Ramos (cell line): ENCODE results near the gene HOXC4.

Source experiments
- in situ Hi-C: fragments of 300-500 bp; cut with MboI; formaldehyde crosslinking; loops from one replicate; pipeline ENCODE4 v1.14.3; 2022; ENCODE audit warnings: low sequenced_read_pairs; ENCODE audit not compliant: unreplicated experiment

HOXC4 gene

DNA sequence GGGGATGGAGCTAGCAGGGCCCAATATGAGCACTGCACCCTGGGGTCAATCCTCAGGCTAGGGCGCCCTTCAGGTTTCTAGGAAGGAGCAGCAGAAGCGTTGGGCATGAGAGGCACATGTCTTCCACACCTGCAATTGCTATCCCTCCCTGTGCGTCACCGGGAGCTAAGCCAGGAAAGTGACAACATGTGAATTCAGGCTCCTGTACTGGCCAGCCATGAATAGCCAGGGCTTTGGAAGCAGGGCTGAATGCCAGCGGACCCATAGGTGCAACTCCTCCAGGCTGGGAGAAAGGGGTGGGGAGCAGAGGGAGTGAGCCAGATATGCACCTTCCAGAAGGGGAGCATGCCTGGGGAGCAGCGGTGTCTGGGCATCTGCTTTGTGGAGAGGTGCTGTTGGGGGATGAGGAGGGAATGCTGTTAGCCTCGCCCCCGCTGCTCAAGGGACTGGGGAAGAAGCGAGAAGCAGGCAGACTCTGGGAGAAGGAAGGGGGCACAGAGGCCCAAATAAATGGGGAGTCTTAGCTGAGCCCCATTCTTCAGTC is 14.7 kb upstream of the HOXC4 start:
- in situ Hi-C loops, result no loop called here

DNA sequence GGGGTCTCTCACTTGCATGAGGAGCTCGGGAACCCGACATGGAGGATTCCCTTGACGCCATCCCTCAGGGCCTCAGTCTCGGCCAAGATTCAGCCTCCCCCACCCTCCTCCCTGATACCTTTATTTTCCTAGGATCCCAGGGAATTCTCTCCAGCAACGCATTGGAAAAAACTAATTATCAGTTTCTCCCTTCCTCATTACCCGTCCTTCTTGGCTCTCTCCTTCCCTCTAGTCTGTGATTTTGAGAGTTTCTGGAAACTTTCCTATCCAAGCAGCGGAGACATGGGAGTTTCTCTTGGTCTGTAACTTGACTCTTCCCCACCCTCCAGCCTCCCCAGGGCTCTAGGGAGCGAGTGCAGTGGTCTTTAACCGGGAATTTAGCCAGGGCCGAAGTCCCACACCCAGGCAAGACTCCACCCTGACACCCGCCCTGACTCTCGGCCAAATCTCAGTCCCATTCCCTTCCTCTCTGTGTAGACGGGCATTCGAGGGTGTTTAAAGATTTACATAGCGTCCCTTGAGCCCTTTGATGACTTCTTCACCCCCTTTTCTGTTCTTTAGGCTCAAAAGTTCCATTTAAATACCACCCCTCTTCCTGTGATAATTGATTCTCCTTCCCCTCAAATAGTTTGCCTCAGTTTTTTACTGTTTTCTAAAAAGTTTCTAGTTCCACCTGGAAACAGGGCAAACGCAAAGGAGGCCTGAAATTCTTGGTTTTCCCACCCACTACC is 14.1 kb upstream of the HOXC4 start:
- in situ Hi-C loops, result loop anchor here (5.0 kb wide), 1 partner anchor 153 kb away; no protein-coding TSS in a partner anchor

DNA sequence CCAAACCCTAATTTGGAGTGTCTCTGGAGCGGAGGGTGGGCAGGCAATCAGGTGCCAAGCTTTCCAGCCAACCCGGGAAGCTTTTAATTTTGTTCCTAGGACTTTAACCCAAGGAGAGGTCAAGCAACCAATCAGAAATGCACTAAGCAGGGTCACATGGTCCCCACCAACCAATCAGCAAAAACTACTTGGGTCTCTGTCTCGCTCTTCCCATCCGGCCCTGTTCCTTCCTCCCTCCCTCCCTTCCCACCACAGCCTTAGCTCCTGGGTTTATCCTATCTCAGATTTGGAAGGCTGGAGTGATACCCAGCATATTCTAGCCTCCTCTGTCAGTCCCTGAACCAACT is 13.5 kb upstream of the HOXC4 start:
- in situ Hi-C loops, result loop anchor here (5.0 kb wide), 1 partner anchor 152 kb away; no protein-coding TSS in a partner anchor

DNA sequence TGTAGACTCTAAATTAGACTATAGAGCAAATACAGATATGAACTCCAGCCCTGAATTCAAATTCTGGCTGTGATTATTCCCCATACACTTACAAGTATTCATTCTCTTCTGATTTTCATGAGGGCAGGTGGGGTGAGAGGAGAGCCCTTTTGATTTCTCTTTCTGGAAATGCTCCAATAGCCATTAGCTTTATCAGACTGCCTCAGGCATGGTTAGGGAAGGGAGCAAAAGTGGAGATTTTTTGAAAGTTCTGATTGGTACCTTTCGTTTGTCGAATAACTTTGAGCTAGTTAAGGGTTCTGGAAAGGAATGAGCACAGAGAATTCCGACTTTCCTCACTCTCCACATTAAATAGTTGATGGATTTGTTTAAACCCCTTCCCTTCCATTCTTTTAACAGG is 13.0 kb upstream of the HOXC4 start:
- in situ Hi-C loops, result loop anchor here (5.0 kb wide), 1 partner anchor 152 kb away; no protein-coding TSS in a partner anchor

DNA sequence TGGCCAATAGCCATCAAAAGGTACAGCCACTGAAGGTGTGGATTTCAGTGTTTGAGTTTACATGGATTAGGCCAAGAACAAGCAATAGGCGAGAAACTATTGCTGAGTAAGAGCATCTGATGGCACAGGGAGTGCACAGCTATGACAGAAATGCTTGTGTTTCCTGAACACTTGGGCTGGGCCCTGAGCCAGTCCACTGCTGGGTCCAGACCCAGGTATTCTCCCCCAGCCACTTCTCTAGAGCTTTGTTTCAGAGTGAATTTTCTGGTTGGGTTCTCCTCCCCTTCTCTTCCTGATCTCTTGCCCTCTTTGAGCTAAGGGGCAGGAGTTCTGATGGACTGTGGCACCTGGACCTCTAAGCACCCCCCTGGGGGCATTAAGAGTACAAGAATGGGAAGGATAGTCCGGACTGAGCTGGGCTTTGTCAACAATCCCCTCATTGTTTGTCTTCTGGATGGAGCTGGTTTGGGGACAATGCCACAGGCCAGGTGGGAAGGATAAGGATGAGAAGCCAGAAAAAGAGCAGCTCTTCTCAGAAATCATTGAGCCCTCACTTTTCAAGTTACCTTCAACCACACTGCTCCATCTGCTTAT is 12.4 kb upstream of the HOXC4 start:
- in situ Hi-C loops, result loop anchor here (5.0 kb wide), 1 partner anchor 151 kb away; no protein-coding TSS in a partner anchor

DNA sequence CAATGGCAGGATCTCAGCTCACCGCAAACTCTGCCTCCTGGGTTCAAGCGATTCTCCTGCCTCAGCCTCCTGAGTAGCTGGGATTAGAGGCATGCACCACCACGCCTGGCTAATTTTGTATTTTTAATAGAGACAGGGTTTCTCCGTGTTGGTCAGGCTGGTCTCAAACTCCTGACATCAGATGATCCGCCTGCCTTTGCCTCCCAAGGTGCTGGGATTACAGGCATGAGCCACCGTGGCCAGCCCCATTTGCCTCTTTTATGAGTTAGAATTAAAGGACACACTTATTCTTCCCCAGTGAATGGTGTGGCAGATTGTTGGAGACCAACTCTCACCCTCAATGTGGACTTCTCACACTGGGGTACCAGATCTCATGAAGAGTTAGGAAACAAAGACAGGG is 11.6 kb upstream of the HOXC4 start:
- in situ Hi-C loops, result loop anchor here (5.0 kb wide), 1 partner anchor 150 kb away; no protein-coding TSS in a partner anchor

DNA sequence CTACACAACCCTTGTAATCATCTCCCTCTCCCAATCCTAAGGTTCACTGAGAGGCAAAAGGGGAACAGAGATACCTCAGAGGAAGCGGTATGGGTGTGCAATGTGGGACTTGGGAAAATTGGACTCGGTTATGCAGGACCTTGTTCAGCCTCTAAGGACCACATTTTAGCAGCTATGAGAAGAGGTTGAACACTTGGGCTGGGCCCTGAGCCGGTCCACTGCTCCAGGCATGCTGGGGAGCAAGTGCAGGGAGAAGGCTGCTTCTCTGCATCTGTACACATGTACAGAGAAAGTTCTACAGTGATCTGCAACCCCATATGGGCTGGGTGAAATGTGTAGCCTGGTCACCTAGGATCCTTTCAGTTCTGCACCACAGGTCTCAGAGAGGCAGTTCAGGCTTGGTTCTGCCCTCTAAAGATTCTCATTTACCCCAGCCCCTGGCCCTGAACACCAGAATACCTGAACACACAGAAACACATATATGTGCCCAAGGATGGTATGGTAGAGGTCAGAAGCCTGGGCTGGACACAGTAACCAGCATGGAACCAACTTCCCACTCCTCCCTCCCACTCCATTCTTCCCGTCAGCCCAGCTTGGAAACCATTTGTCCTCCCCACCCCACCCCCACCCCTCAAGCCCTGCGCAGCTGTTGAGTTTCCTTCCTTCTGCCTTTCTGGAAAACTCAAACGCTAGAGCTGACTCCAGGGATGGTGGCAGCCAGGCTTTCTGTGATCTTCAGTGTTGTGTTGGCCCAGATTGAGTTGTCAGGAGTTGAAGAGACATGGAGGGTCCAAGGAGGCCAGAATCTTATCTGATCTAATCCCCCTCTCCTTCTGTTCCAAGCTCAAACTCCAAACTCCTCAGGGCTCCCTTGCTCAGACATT is 10.4 kb upstream of the HOXC4 start:
- in situ Hi-C loops, result loop anchor here (5.0 kb wide), 1 partner anchor 149 kb away; no protein-coding TSS in a partner anchor

DNA sequence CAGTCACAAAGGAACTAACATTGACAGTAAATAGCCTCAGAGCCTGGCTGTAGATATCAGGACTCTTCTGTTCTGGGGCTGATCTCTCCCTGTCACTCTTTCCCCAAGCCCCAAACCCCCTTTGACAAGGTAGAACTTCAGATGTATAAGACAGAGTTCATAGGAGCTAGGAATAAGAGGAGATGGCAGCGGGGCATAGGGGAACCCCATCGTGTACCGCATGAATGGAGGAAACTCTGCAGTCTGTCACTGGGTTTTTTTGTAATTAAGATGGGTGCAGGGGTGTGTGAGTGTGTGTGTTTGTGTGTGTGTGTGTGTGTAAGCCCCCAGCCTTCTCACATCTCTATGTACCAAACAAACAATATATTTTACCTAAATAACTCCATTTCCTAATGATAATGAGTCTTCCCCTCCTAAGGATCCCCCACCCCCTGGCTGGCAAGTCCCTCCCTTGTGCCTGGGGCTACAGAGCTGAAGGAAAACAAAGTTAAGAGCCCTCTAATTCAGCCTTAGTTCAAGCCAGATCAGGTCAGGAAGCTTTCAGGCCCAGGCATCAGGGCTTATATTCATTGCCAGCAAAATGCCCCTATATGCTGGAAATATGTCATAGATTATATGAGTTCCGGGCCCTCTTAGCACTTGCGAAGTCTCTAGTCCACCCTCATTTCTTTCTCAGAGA is 9.1 kb upstream of the HOXC4 start:
- in situ Hi-C loops, result loop anchor here (5.0 kb wide), 1 partner anchor 148 kb away; no protein-coding TSS in a partner anchor

DNA sequence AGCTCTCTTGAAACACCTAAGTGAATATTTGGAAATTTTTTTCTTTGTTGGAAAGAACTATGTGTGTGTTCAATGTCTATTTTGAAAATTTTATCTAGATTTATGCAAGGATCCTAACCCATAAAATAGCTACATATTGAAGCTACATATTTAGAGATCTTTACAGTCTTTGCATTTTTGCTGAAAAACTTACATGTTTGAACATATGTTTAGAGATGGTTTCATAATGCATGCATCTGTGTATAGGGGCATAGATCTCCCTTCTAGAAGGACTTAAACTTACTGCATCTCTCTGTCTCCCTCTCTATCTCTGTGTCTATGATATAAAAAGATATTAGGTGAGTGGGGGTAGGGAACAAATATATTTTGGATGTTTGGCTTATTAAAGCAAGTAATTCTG is 8.2 kb upstream of the HOXC4 start:
- in situ Hi-C loops, result no loop called here

DNA sequence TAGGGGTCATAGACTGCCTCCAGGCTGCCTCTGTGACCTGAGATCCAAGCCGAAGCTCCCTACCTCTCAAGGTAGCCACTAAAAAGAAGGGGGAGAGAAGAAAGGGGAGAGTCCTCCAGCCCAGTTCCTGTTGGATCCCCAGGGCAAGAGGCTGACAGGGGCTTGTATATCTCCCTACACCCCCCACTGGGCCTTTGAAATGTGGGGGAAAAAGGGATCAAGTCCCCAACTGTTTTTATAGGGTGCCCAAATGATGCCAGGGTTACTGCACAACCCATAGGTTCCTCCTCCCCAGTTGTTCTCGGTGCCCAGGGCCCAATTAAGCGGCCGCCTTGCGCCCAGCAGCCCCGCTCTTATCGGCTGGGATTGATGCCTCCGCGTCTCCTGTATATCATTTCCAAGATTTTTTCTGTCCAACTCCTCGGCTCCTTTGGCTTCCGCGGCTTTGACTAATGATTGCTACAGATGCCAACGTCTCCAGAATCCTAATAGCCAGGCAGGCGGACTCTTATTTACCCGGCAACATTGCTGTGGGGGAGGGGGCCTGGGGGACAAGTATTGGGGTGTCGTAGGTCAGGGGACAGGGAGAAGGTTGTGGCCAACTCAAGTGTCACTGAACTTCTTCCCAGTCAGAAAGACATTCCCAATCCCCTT is 7.6 kb upstream of the HOXC4 start:
- in situ Hi-C loops, result no loop called here

DNA sequence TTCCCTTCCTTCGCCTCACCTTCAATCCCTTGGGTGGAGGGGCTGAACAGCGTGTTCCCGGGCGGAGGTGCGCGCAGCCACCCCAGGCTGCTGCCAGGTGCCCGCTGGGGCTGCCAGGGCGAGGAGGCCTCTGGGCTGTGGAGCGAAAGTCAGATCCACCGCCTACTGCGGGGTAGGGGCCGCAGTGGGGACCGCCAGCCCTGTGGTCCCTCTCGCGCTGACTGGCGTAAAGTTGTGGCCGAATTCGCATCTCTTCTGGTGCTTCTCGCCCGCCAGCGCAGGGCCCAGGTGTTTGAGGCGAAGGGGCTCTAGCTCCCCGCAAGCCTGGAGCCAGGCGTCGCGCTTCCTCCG is 6.9 kb upstream of the HOXC4 start:
- in situ Hi-C loops, result no loop called here

DNA sequence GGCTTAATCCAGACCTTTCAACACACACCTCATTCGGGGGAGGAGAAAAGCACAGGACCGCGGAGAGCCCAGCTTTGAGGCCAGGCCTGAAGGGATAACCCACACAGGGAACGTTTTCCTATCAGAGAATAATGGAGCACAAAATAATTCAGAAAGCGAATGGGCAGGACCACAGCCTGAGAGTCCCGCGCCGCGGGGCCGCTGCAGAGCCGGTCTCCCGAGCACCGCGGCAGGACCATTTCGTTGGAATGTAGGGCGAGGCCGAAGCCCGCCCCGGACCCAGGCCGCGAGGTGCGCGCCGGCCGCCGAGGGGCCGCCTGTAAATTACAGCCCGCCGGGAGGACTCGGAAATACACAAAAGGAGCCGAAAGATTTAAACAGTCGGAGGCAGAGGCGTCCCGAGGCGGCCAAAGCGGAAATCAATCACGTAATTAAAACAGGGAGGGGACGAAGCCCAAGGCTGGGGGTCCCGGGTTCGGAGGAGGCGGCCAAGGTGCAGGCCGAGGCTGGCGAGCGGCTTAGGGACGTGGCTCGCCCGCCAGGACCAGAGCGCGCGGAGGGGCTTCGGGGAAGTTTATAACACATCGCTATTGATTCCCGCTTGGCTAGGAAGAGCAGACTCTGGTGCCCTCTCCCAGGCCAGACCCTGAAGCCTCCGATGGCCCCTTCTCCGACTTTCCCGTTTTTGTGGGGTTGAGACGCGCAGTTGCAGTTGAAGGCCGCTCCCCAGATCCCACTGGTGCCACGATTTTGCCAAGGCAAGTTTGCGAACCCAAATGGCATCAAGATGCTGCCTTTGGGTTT is 6.3 kb upstream of the HOXC4 start:
- in situ Hi-C loops, result no loop called here

DNA sequence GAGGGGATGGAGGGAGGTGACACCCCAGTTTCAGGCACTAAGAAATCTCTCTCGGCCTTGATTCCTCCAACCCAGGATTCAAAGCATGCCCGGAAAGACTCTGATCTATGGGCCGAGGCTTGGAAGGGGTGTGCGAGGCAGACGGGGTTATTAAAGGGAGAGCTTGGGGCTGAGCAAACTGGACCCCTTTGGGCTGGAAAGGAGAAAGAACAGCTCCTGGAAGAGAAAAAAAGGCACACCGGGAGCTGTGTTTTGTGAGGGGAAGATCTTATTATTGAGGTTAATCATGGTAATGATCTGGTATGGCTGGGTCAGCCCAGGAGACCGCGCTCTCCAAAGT is 5.7 kb upstream of the HOXC4 start:
- in situ Hi-C loops, result no loop called here

DNA sequence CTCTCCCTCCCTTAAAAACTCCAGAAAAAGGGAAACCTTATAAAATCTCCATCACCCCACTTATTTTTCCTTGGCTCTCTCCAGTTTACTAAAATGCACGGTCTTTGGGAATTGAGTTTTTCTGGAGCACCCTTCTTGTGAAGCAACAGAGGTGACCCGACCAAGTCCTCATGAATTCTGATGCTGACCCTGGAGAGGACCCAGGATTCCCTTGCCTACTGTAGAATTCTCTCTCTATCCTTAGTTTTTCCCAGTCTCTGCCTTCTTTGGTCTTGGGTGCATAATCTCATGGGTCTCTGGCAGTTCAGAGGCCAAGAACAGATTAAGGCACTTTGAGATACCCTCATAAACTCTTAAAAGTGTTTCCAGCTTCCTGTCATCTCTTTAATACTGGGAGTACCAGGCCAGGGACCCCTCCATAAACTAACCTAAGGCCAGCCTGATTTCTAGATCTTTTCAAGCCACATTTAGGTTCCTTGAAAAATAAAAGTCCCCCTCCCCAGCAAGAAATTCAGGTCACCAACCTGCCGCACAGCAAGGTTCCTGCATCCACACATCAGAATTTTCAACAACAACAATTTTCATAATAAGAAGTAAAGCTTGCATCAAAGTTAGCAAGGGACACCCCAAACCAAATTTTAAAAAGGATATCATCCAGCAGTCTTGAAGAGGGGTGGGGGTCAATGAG is 5.1 kb upstream of the HOXC4 start:
- in situ Hi-C loops, result no loop called here

DNA sequence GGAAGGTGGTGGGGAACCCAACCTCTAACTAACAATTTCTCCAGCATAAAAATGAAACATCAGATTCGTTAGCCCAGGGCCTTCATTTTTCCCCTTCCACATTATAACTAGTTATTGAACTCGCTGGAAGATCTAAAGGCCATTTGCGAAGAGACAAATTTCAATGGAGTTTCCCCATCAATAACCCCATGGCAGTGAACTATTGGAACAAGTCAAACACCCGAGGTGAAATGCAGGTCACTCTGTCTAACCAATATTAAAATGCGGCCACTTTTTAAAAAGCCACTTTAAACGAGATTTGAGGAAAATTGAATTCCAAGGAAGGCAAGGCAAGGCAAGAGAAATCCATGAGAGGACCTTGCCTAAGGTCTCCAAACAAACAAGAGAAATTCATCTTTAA is 4.5 kb upstream of the HOXC4 start:
- in situ Hi-C loops, result no loop called here

DNA sequence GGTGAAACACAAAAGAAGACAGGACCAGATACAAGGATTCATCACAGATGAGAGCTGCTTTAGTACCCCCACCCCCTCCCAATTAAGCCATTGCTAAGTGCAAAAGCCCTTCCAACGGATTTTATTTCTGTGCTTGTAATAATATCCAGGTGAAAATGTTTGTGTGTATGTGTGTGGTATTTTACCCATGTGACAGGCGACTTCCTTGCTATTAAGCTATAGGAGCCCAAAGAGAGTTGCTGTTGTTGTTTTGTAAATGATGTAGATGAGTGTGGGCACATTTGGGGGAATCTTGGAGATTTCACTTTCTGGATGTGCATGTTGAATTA is 3.2 kb upstream of the HOXC4 start:
- in situ Hi-C loops, result no loop called here

DNA sequence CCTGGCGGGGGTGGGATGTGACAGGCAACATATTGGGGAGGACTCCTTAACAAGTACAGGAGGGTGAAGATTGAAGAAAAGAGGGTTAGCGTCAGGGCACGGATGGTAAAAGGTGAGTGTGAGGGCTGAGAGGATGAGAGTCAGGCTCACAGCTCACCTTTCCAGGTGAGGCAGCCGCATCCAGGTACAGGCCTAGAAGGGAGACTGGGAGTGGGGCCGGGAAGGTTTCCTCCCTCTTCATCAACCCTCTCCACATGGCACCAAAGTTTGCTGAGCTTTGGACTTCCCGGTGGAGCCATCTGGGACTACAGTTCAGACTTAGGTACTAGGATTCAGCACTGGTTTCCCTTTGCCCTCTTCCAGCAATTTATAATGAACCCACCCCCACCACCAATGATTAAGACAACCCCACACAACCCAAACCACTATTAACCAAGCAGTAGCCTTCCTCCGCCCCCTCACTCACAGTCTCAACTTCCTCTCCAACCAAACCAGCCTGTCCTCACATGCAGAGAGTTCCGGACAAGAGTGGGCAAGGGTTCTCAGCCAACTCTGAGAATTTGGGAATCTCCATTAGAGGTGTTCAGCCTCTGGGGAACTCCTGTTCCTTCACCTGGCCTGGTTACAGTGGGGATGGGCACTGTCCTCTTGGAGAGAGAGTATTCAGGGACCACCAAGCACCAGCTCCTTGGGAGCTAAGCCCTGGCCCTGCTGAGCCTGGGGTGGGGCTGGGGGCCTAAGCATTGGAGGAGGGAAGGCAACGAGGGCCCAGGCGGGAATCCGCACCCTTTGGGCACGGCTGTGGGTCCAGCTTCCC is 2.4 kb upstream of the HOXC4 start:
- in situ Hi-C loops, result no loop called here
